ENCODE measurements around the gene KICS2.
A peak's percentile ranks its signal among the peaks of the same experiment; 100 is the strongest.
"Not testable (repeated sequence)": the region's sequence is repeated elsewhere in the genome, so short reads cannot be mapped to it uniquely, and the experiment has no call there.

Gene KICS2

DNA sequence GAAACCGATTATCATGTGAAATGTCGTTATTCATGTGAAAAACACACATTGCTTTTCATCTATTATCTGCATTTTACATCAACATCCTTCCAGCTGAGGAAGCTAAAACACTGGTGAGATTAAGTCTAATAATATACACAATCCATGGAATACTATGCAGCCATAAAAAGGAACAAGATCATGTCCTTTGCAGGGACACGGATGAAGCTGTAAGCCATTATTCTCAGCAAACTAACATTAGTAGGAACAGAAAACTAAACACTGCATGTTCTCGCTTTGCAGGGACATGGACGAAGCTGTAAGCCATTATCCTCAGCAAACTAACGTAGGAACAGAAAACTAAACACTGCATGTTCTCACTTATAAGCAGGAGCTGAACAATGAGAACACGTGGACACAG, 18.3 kb downstream of the KICS2 start:
- 54% methylated on average over 4 of the region's 7 CpGs for WGBS

DNA sequence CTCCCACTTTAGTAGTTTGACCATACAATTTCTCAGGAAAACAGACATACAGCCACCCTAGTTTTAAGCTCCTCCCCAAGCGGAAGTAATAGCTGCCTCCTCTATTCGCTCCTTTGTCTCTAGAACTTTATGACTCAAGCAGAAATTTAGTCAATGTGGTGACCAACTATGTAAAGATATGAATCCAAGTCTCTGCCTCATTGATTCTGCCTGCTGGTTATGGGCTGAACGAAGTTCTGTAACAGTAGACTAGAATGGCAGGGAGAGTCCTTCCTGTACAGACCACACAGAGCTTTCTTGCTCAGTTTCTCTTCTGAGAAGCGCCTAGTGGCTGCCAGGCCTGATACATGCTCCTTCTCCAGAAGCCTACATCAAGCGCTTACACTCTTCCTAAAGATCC, 19.1 kb downstream of the KICS2 start:
- no peak overlapping the region for H3K18ac ChIP-seq (ENCODE audit: low read depth in 1 of 2, low read length in 2 of 2)
- H3K27me3 ChIP-seq (ENCODE audit: control insufficient read depth in 1 of 2, insufficient read depth in 1 of 2, low read length in 2 of 2) = no peaks in the 10 kb centered on the region
- peaks cover 0 to 16% of the 10 kb centered on the region in 2 experiments for H3K36me3 ChIP-seq (ENCODE audit: control insufficient read depth in 1 of 2, insufficient read depth in 2 of 2, low read depth in 1 of 2, low read length in 2 of 2)
- H2BK5ac ChIP-seq (ENCODE audit: low read depth, low read length, poor library complexity, severe bottlenecking) = no peak overlapping the region
- H3K4me3 ChIP-seq (ENCODE audit: insufficient read depth in 1 of 2, low read depth in 1 of 2, low read length in 2 of 2) = no peak overlapping the region
- no peaks in the 10 kb centered on the region for H3K9me3 ChIP-seq (ENCODE audit: control insufficient read depth, low read length)
- DNase-seq = no peak
- no peaks in the 10 kb centered on the region for H3K4me1 ChIP-seq (ENCODE audit: control insufficient read depth, insufficient read depth, low read depth, low read length)
- H2BK12ac ChIP-seq (ENCODE audit: low read length in 2 of 2) = no peak overlapping the region
- no peak overlapping the region for H3K23ac ChIP-seq (ENCODE audit: low read length in 2 of 2)
- H4K8ac ChIP-seq (ENCODE audit: low read length) = no peak overlapping the region
- no peak overlapping the region for H3K9ac ChIP-seq (ENCODE audit: low read length)
- no peak overlapping the region for H2AFZ ChIP-seq (ENCODE audit: low read depth, low read length)
- H3K27ac ChIP-seq (ENCODE audit: low read length, poor library complexity, severe bottlenecking) = no peak overlapping the region
- H4K91ac ChIP-seq (ENCODE audit: low read length) = no peak overlapping the region
- no peak overlapping the region for H2BK15ac ChIP-seq (ENCODE audit: low read depth, poor library complexity, severe bottlenecking)
- H3K14ac ChIP-seq (ENCODE audit: low read length in 2 of 2) = no peak overlapping the region
- no peak overlapping the region for H2AK5ac ChIP-seq (ENCODE audit: low read length, severe bottlenecking)
- peaks cover 1% of the 10 kb centered on the region for H3K79me1 ChIP-seq (replicated peaks; ENCODE audit: low read length, poor library complexity, severe bottlenecking)
- H3K4ac ChIP-seq (ENCODE audit: low read depth in 1 of 2, low read length in 2 of 2) = no peak overlapping the region
- no peak overlapping the region for H3K4me2 ChIP-seq (ENCODE audit: low read length, poor library complexity, severe bottlenecking)
- 99% methylated on average over 4 of the region's 5 CpGs for WGBS
- H2BK120ac ChIP-seq (ENCODE audit: low read depth, low read length) = no peak overlapping the region

More for the DNA sequence above, 18.3 kb downstream of the KICS2 start:
- Histone ChIP-seq H2BK12ac (ENCODE audit: low read length in 2 of 2) (no peak overlapping the region), H3K9me3 (ENCODE audit: control insufficient read depth, low read length) (no peaks in the 10 kb centered on the region), H3K14ac (ENCODE audit: low read length in 2 of 2) (no peak overlapping the region), H2BK15ac (ENCODE audit: low read depth, poor library complexity, severe bottlenecking) (no peak overlapping the region), H3K4me3 (ENCODE audit: insufficient read depth in 1 of 2, low read depth in 1 of 2, low read length in 2 of 2) (no peak overlapping the region), H3K4me2 (ENCODE audit: low read length, poor library complexity, severe bottlenecking) (no peak overlapping the region), H3K23ac (ENCODE audit: low read length in 2 of 2) (no peak overlapping the region), H2BK5ac (ENCODE audit: low read depth, low read length, poor library complexity, severe bottlenecking) (no peak overlapping the region), H3K4me1 (ENCODE audit: control insufficient read depth, insufficient read depth, low read depth, low read length) (no peaks in the 10 kb centered on the region), H2BK120ac (ENCODE audit: low read depth, low read length) (no peak overlapping the region), H3K27ac (ENCODE audit: low read length, poor library complexity, severe bottlenecking) (no peak overlapping the region), H2AFZ (ENCODE audit: low read depth, low read length) (no peak overlapping the region), H4K8ac (ENCODE audit: low read length) (no peak overlapping the region), H3K9ac (ENCODE audit: low read length) (no peak overlapping the region), H3K4ac (ENCODE audit: low read depth in 1 of 2, low read length in 2 of 2) (no peak overlapping the region), H4K91ac (ENCODE audit: low read length) (no peak overlapping the region), H3K18ac (ENCODE audit: low read depth in 1 of 2, low read length in 2 of 2) (no peak overlapping the region), H3K36me3 (ENCODE audit: control insufficient read depth in 1 of 2, insufficient read depth in 2 of 2, low read depth in 1 of 2, low read length in 2 of 2) (peaks cover 0 to 16% of the 10 kb centered on the region in 2 experiments), H3K27me3 (ENCODE audit: control insufficient read depth in 1 of 2, insufficient read depth in 1 of 2, low read length in 2 of 2) (no peaks in the 10 kb centered on the region), H2AK5ac (ENCODE audit: low read length, severe bottlenecking) (no peak overlapping the region), H3K79me1 (replicated peaks; ENCODE audit: low read length, poor library complexity, severe bottlenecking) (peaks cover 1% of the 10 kb centered on the region)
- DNase-seq = no peak

DNA sequence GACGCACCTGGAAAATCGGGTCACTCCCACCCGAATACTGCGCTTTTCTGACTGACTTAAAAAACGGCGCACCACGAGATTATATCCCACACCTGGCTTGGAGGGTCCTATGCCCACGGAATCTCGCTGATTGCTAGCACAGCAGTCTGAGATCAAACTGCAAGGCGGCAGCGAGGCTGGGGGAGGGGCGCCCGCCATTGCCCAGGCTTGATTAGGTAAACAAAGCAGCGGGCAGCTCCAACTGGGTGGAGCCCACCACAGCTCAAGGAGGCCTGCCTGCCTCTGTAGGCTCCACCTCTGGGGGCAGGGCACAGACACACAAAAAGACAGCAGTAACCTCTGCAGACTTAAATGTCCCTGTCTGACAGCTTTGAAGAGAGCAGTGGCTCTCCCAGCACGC, 26.3 kb downstream of the KICS2 start:
- H3K4me1 ChIP-seq (ENCODE audit: control insufficient read depth, insufficient read depth, low read depth, low read length); H2BK15ac ChIP-seq (ENCODE audit: low read depth, poor library complexity, severe bottlenecking); H4K8ac ChIP-seq (ENCODE audit: low read length); H3K4me3 ChIP-seq (ENCODE audit: insufficient read depth in 1 of 2, low read depth in 1 of 2, low read length in 2 of 2); H2AFZ ChIP-seq (ENCODE audit: low read depth, low read length); H3K27me3 ChIP-seq (ENCODE audit: control insufficient read depth in 1 of 2, insufficient read depth in 1 of 2, low read length in 2 of 2); H2BK12ac ChIP-seq (ENCODE audit: low read length in 2 of 2); H3K23ac ChIP-seq (ENCODE audit: low read length in 2 of 2); H3K18ac ChIP-seq (ENCODE audit: low read depth in 1 of 2, low read length in 2 of 2); H2BK5ac ChIP-seq (ENCODE audit: low read depth, low read length, poor library complexity, severe bottlenecking); H2AK5ac ChIP-seq (ENCODE audit: low read length, severe bottlenecking); H3K79me1 ChIP-seq (replicated peaks; ENCODE audit: low read length, poor library complexity, severe bottlenecking); H3K9ac ChIP-seq (ENCODE audit: low read length); H3K27ac ChIP-seq (ENCODE audit: low read length, poor library complexity, severe bottlenecking); H2BK120ac ChIP-seq (ENCODE audit: low read depth, low read length); H3K4ac ChIP-seq (ENCODE audit: low read depth in 1 of 2, low read length in 2 of 2); H4K91ac ChIP-seq (ENCODE audit: low read length); DNase-seq; H3K14ac ChIP-seq (ENCODE audit: low read length in 2 of 2); H3K9me3 ChIP-seq (ENCODE audit: control insufficient read depth, low read length); H3K4me2 ChIP-seq (ENCODE audit: low read length, poor library complexity, severe bottlenecking): not testable (repeated sequence)
- H3K36me3 ChIP-seq (ENCODE audit: control insufficient read depth in 1 of 2, insufficient read depth in 2 of 2, low read depth in 1 of 2, low read length in 2 of 2) = peaks cover 7 to 24% of the 10 kb centered on the region in 2 experiments
- WGBS = 69% methylated on average over 7 of the region's 15 CpGs

DNA sequence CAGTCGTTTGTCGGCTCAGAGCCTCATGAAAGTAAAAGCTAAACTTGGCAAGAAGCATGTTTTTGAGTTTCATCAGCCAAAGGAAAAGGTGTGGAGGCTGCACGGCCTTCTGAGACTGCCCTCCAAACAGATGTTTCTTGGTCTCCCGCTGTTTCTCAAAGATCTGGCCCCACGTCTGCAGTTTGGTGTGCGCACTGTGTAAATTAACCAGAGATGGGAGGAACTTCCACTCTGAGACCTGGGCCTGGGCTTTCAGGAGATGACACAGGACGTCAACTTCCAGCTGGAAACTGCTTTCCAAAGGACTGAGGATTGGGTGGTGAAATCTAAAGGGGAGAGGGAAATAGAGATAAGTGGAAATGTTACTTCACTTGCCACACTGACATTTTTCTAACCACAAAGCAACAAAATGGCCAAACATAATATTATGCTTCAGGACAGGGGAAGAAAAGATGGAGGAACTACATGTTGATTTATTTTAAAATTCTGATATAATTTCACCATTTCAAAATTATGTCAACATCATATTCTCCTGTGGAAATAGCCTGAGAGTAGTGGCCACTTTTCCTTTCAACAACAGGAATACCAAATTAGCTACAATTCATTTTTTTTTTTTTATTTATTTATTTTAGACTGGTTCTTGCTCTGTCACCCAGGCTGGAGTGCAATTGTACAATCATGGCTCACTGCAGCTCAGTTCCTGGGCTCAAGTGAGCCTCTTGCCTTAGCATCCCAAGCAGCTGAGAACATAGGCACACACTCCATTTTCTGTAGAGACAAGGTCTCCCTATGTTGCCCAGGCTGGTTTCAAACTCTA, 27.6 kb downstream of the KICS2 start:
- Histone ChIP-seq H2BK5ac (ENCODE audit: low read depth, low read length, poor library complexity, severe bottlenecking) (no peak overlapping the region), H2AK5ac (ENCODE audit: low read length, severe bottlenecking) (no peak overlapping the region), H3K14ac (ENCODE audit: low read length in 2 of 2) (no peak overlapping the region), H3K23ac (ENCODE audit: low read length in 2 of 2) (no peak overlapping the region), H3K18ac (ENCODE audit: low read depth in 1 of 2, low read length in 2 of 2) (peak overlapping the region in 1 of 2 experiments; percentile 2), H3K79me1 (replicated peaks; ENCODE audit: low read length, poor library complexity, severe bottlenecking) (no peaks in the 10 kb centered on the region), H3K4ac (ENCODE audit: low read depth in 1 of 2, low read length in 2 of 2) (no peak overlapping the region), H2BK15ac (ENCODE audit: low read depth, poor library complexity, severe bottlenecking) (no peak overlapping the region), H4K8ac (ENCODE audit: low read length) (no peak overlapping the region), H3K27me3 (ENCODE audit: control insufficient read depth in 1 of 2, insufficient read depth in 1 of 2, low read length in 2 of 2) (no peaks in the 10 kb centered on the region), H2BK120ac (ENCODE audit: low read depth, low read length) (no peak overlapping the region), H3K27ac (ENCODE audit: low read length, poor library complexity, severe bottlenecking) (no peak overlapping the region), H3K4me2 (ENCODE audit: low read length, poor library complexity, severe bottlenecking) (no peak overlapping the region), H4K91ac (ENCODE audit: low read length) (no peak overlapping the region), H3K9me3 (ENCODE audit: control insufficient read depth, low read length) (no peaks in the 10 kb centered on the region), H2AFZ (ENCODE audit: low read depth, low read length) (no peak overlapping the region), H3K4me1 (ENCODE audit: control insufficient read depth, insufficient read depth, low read depth, low read length) (no peaks in the 10 kb centered on the region), H3K36me3 (ENCODE audit: control insufficient read depth in 1 of 2, insufficient read depth in 2 of 2, low read depth in 1 of 2, low read length in 2 of 2) (peaks cover 7 to 24% of the 10 kb centered on the region in 2 experiments), H3K9ac (ENCODE audit: low read length) (no peak overlapping the region), H3K4me3 (ENCODE audit: insufficient read depth in 1 of 2, low read depth in 1 of 2, low read length in 2 of 2) (no peak overlapping the region), H2BK12ac (ENCODE audit: low read length in 2 of 2) (no peak overlapping the region)
- DNase-seq = no peak
- WGBS = 93% methylated on average over 6 of the region's 7 CpGs

Data from mesenchymal stem cell (in vitro differentiated cells and primary cell).